Epithelial cell of esophagus (primary cell): Measurements from ENCODE around the gene COQ8B.

ENCODE experiments used
- DNase-seq: peaks from one replicate; pipeline ENCODE4 v3.0.0; 2010; ENCODE audit warnings: low read depth
- H3K4me3 ChIP-seq: 2 replicates; pipeline ENCODE4 v1.5.1; 2011; ENCODE audit warnings: mild to moderate bottlenecking, low read length, control low read depth
- CTCF ChIP-seq: IDR thresholded peaks from 2 replicates; pipeline ENCODE4 v1.5.1; 2011; ENCODE audit warnings: low read depth, mild to moderate bottlenecking, low read length, control low read depth, inconsistent platforms; ENCODE audit not compliant: insufficient read depth; ENCODE audit errors: missing control alignments

The COQ8B gene

GRCh38 chr19:40705950-40706619, 10.6 kb downstream of the COQ8B start:
- no peak for DNase-seq
- H3K4me3 ChIP-seq, result no peak overlapping the region

GRCh38 chr19:40705362-40705651, 11.4 kb downstream of the COQ8B start:
- no peak for TF ChIP-seq CTCF
- H3K4me3 ChIP-seq, result no peak overlapping the region
- DNase-seq, result no peak

More at GRCh38 chr19:40705950-40706619, 10.6 kb downstream of the COQ8B start:
- TF ChIP-seq CTCF, result no peak

- no peak for TF ChIP-seq CTCF
- no peak for DNase-seq
Observed at GRCh38 chr19:40704491-40705361, 12.0 kb downstream of the COQ8B start.

GRCh38 chr19:40703029-40703755, 13.5 kb downstream of the COQ8B start:
- DNase-seq, result no peak
- no peak for TF ChIP-seq CTCF
- no peak overlapping the region for H3K4me3 ChIP-seq

More at GRCh38 chr19:40704491-40705361, 12.0 kb downstream of the COQ8B start:
- no peak overlapping the region for H3K4me3 ChIP-seq

- TF ChIP-seq CTCF, result peak; percentile 67
- DNase-seq, result peak; percentile 73
- H3K4me3 ChIP-seq, result no peak overlapping the region
Observed at GRCh38 chr19:40702337-40703012, 14.2 kb downstream of the COQ8B start.

- no peak for DNase-seq
Observed at GRCh38 chr19:40701758-40702157, 14.9 kb downstream of the COQ8B start.

More at GRCh38 chr19:40701758-40702157, 14.9 kb downstream of the COQ8B start:
- H3K4me3 ChIP-seq, result no peak overlapping the region
- no peak for TF ChIP-seq CTCF
